Mammary epithelial cell (primary cell): Measurements from ENCODE around the gene PRKAA2.

Source experiments
- EZH2 ChIP-seq: IDR thresholded peaks from 2 replicates; pipeline ENCODE4 v1.6.1; 2012; ENCODE audit warnings: low read length, inconsistent platforms, borderline replicate concordance
- TF ChIP-seq, protein P1 (sequence below), 2 donors: IDR thresholded peaks in 1 of 2; conservative IDR thresholded peaks in 1 of 2; 2 replicates each; pipeline ENCODE4 v1.5.1; 2011 to 2012; ENCODE audit warnings: inconsistent platforms in 2 of 2, low read length in 2 of 2, mild to moderate bottlenecking in 2 of 2, control low read depth in 1 of 2, low read depth in 1 of 2; ENCODE audit not compliant: insufficient read depth in 1 of 2; ENCODE audit errors: extremely low read depth in 1 of 2

DNA sequence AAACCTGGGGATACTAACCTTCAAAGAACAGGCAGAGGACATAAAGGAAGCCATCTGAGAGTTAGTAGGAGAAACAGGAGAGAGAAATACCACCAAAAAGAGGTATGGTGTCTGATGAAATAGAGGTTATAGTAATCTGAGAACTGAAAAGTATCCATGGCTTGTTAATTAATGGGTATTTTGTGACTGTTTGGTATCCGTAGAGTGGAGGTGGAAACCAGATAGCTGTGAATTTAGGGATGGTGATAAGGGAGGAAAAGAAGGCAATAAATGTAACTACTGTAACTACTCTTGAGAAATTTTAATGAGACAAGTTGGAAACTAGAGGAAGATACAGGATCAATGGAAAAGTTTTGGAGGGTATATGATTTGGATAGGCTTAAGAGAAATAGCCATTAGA is 27.5 kb downstream of the PRKAA2 start:
- TF ChIP-seq, protein P1, sequence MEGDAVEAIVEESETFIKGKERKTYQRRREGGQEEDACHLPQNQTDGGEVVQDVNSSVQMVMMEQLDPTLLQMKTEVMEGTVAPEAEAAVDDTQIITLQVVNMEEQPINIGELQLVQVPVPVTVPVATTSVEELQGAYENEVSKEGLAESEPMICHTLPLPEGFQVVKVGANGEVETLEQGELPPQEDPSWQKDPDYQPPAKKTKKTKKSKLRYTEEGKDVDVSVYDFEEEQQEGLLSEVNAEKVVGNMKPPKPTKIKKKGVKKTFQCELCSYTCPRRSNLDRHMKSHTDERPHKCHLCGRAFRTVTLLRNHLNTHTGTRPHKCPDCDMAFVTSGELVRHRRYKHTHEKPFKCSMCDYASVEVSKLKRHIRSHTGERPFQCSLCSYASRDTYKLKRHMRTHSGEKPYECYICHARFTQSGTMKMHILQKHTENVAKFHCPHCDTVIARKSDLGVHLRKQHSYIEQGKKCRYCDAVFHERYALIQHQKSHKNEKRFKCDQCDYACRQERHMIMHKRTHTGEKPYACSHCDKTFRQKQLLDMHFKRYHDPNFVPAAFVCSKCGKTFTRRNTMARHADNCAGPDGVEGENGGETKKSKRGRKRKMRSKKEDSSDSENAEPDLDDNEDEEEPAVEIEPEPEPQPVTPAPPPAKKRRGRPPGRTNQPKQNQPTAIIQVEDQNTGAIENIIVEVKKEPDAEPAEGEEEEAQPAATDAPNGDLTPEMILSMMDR (conservative IDR thresholded peaks at IDR 0.05 in 1 of 2, IDR thresholded peaks at IDR 0.05 in 1 of 2; ENCODE audit: extremely low read depth in 1 of 2, insufficient read depth in 1 of 2, low read depth in 1 of 2, low read length in 2 of 2): no peak
- no peak for TF ChIP-seq EZH2
